GM19438 (cell line): ENCODE measurements around the gene ASGR1.
A peak's percentile ranks its signal among the peaks of the same experiment; 100 is the strongest.

Source experiments
- ATAC-seq: cut with Tn5 transposase; IDR thresholded peaks from one replicate; pipeline ENCODE4 v1.9.1; 2021; ENCODE audit warnings: low read depth; ENCODE audit not compliant: unreplicated experiment

Gene ASGR1

GRCh38 chr17:7179317-7180254 is at the start of gene ASGR1:
TSS of gene ASGR1 (minus strand) at chr17:7179370. CDS start at chr17:7178563, 807 bp downstream.
- ATAC-seq: no peak

- no peak for ATAC-seq
Observed at GRCh38 chr17:7228920-7229319, 49.8 kb upstream of the ASGR1 start.

GRCh38 chr17:7226721-7227710 is 47.8 kb upstream of the ASGR1 start:
- ATAC-seq: no peak

- no peak for ATAC-seq
Observed at GRCh38 chr17:7225711-7226331, 46.7 kb upstream of the ASGR1 start.

- ATAC-seq: no peak
Observed at GRCh38 chr17:7224661-7225111, 45.5 kb upstream of the ASGR1 start.

- no peak for ATAC-seq
Observed at GRCh38 chr17:7224110-7224509, 44.9 kb upstream of the ASGR1 start.

- no peak for ATAC-seq
Observed at GRCh38 chr17:7223375-7223774, 44.2 kb upstream of the ASGR1 start.

- ATAC-seq: no peak
Observed at GRCh38 chr17:7222972-7223292, 43.8 kb upstream of the ASGR1 start.

GRCh38 chr17:7222093-7222971 is 43.2 kb upstream of the ASGR1 start:
- ATAC-seq: no peak

GRCh38 chr17:7221278-7222092 is 42.3 kb upstream of the ASGR1 start:
- no peak for ATAC-seq

- no peak for ATAC-seq
Observed at GRCh38 chr17:7220593-7221277, 41.6 kb upstream of the ASGR1 start.

GRCh38 chr17:7219812-7220592 is 40.8 kb upstream of the ASGR1 start, which contains the start of the genes ACADVL and DLG4:
TSS of gene ACADVL (plus strand) at chr17:7219938. CDS start at chr17:7219985, 47 bp downstream.
TSS of gene DLG4 (minus strand) at chr17:7219836.
- peak; percentile 53 for ATAC-seq

- ATAC-seq: no peak
Observed at GRCh38 chr17:7219229-7219811, 40.1 kb upstream of the ASGR1 start.

- no peak for ATAC-seq
Observed at GRCh38 chr17:7218758-7219157, 39.6 kb upstream of the ASGR1 start.

GRCh38 chr17:7218166-7218565 is 39.0 kb upstream of the ASGR1 start:
- ATAC-seq: no peak

GRCh38 chr17:7217113-7217987 is 38.2 kb upstream of the ASGR1 start:
- ATAC-seq: no peak
